ENCODE data around the gene IGF2BP2. TPM values are rescaled to one million over a fixed set of nuclear protein-coding genes. Genes with fewer than 3 reads are reported as not detected.
"Not testable (repeated sequence)": the region's sequence is repeated elsewhere in the genome, so short reads cannot be mapped to it uniquely, and the experiment has no call there.

The IGF2BP2 gene
- total RNA-seq, 1 experiment from 2014 or later = 0.67 TPM

DNA sequence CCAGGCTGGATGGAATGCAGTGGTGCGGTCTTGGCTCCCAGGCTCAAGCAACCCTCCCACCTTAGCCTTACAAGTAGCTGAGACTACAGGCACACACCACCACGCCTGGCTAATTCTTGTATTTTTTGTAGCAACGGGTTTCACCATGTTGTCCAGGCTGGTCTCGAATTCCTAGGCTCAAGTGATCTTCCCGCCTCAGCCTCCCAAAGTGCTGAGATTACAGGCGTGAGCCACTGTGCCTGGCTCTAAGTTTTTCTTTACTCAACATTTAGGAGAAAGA lies 26.1 kb downstream of the IGF2BP2 start:
- H3K4me3 ChIP-seq (ENCODE audit: low read length); H3K9me2 ChIP-seq (replicated peaks; ENCODE audit: insufficient read depth, low read length); H3K4me2 ChIP-seq (ENCODE audit: low read depth, low read length, poor library complexity, severe bottlenecking); H3K79me2 ChIP-seq (ENCODE audit: low read length); H3K9ac ChIP-seq (ENCODE audit: low read length); H4K20me1 ChIP-seq (ENCODE audit: insufficient read depth, low read depth, low read length); H2AFZ ChIP-seq (ENCODE audit: low read length); H3K9me3 ChIP-seq (ENCODE audit: low read length); H3K36me3 ChIP-seq (ENCODE audit: insufficient read depth, low read length); H3K27ac ChIP-seq (ENCODE audit: low read length); H3K4me1 ChIP-seq (ENCODE audit: low read length); H3K27me3 ChIP-seq (ENCODE audit: low read length); DNase-seq: not testable (repeated sequence)

DNA sequence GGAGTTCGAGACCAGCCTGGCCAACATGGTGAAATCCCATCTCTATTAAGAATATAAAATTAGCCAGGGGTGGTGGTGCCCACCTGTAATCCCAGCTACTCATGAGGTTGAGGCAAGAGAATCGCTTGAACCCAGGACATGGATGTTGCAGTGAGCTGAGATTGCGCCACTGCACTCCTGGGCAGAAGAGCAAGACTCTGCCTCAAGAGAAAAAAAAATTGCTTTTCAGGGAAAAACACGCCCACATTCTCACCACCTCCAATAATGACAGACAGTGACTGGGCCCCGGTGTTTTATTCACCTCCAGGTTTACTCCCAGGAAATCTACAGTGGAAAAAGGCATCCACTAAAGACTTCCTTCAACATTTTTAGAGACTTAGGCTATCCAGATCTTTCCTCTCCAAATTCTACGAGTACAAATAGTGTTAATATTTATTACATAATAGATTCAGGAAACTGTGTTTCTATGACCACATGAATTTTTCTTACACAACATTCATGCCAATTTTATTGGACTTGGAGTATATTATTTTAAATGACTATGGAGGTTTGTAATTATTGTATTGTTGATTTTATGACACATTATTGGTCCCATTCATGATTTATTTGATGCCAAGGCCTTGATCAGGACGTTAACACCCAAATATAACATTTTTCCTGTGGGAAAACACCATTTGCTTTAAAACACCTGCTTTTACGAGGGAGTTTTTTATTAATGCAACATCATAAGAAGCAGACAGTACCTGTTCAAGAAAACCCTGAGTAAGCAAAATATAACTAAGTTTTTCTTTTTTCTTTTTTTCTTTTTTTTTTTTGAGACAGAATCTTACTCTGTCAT lies 26.6 kb downstream of the IGF2BP2 start:
- H3K9me3 ChIP-seq (ENCODE audit: low read length) = no peaks in the 10 kb centered on the region
- H3K9ac ChIP-seq (ENCODE audit: low read length) = no peak overlapping the region
- H3K9me2 ChIP-seq (replicated peaks; ENCODE audit: insufficient read depth, low read length) = no peaks in the 10 kb centered on the region
- H3K36me3 ChIP-seq (ENCODE audit: insufficient read depth, low read length) = no peaks in the 10 kb centered on the region
- no peaks in the 10 kb centered on the region for H3K4me1 ChIP-seq (ENCODE audit: low read length)
- no peak overlapping the region for H2AFZ ChIP-seq (ENCODE audit: low read length)
- no peaks in the 10 kb centered on the region for H3K79me2 ChIP-seq (ENCODE audit: low read length)
- no peak overlapping the region for H3K27ac ChIP-seq (ENCODE audit: low read length)
- H3K4me3 ChIP-seq (ENCODE audit: low read length) = no peak overlapping the region
- no peak overlapping the region for H3K4me2 ChIP-seq (ENCODE audit: low read depth, low read length, poor library complexity, severe bottlenecking)
- no peaks in the 10 kb centered on the region for H4K20me1 ChIP-seq (ENCODE audit: insufficient read depth, low read depth, low read length)
- H3K27me3 ChIP-seq (ENCODE audit: low read length) = no peaks in the 10 kb centered on the region
- no peak for DNase-seq

DNA sequence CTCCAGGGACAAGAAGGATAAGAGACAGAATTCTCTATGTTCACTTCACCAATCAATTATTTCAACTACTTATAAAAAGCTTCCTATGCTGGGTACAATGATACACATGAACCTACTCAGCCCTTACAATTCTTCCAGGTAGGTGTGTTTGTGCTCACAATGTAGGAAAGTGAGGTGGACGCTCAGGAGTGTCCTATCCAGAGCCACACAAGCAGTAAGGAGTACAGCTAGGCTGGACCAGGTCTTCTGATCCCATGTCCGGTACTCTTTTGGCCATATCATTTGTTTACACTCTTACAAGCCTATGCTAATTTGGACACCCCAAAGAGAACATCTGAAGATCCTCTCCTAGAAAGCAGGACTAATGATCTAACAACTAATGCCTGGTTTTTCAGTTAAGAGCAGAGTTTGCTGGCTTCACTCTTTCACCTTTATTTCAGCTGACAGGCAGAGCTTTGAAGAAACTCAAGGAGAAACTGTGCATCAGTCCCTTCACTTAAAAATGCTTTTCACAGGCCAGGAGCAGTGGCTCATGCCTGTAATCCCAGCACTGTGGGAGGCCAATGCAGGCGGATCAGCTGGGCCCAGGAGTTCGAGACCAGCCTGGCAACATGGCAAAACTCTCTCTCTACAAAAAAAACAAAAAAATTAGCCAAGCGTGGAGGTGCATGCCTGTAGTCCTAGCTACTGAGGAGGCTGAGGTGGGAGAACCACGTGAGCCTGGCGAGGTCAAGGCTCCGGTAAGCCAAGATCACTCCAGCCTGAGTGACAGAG lies 27.5 kb downstream of the IGF2BP2 start:
- Histone ChIP-seq H3K9me3 (ENCODE audit: low read length) (no peaks in the 10 kb centered on the region), H3K4me2 (ENCODE audit: low read depth, low read length, poor library complexity, severe bottlenecking) (no peak overlapping the region), H4K20me1 (ENCODE audit: insufficient read depth, low read depth, low read length) (0 out of 2 replicates have a peak, but pooled peaks cover 3% of the 10 kb centered on the region), H3K4me3 (ENCODE audit: low read length) (no peak overlapping the region), H3K36me3 (ENCODE audit: insufficient read depth, low read length) (no peaks in the 10 kb centered on the region), H3K27me3 (ENCODE audit: low read length) (no peaks in the 10 kb centered on the region), H3K27ac (ENCODE audit: low read length) (no peak overlapping the region), H3K4me1 (ENCODE audit: low read length) (no peaks in the 10 kb centered on the region), H3K79me2 (ENCODE audit: low read length) (no peaks in the 10 kb centered on the region), H3K9ac (ENCODE audit: low read length) (no peak overlapping the region), H2AFZ (ENCODE audit: low read length) (no peak overlapping the region), H3K9me2 (replicated peaks; ENCODE audit: insufficient read depth, low read length) (no peaks in the 10 kb centered on the region)
- DNase-seq = no peak

DNA sequence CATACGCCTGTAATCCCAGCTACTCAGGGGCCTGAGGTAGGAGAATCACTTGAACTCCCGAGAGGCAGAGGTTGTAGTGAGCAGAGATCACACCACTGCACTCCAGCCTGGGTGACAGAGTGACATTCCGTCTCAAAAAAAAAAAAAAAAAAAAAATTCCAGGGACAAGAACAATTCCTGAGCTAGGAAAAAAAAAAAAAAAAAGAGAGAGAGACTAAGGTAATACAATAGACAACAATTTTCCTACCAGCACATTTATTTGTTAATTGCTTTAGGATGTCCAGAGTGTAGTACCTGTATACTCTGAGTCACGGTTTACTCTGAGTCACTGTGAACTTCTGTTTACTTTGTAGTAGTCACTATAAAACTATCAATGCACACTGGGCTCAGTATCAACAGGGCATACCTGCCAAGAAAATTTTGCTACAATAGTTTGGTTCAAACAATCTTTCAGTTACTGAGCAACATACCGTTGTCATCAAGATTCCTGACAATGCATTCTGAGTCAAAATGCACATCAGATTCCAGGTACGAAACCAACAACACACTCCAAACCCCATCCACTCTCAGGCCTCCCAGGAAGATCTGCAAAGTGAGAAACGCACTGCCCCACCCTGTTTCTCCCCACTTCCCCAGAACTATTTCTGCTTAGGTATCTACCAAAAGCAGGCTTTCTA lies 28.3 kb downstream of the IGF2BP2 start:
- H3K4me2 ChIP-seq (ENCODE audit: low read depth, low read length, poor library complexity, severe bottlenecking) = no peak overlapping the region
- no peak overlapping the region for H2AFZ ChIP-seq (ENCODE audit: low read length)
- H3K27me3 ChIP-seq (ENCODE audit: low read length) = 0 out of 2 replicates have a peak, but pooled peaks cover 3% of the 10 kb centered on the region
- no peaks in the 10 kb centered on the region for H3K79me2 ChIP-seq (ENCODE audit: low read length)
- no peaks in the 10 kb centered on the region for H3K9me3 ChIP-seq (ENCODE audit: low read length)
- 0 out of 2 replicates have a peak, but pooled peaks cover 3% of the 10 kb centered on the region for H4K20me1 ChIP-seq (ENCODE audit: insufficient read depth, low read depth, low read length)
- H3K4me1 ChIP-seq (ENCODE audit: low read length) = no peaks in the 10 kb centered on the region
- no peaks in the 10 kb centered on the region for H3K9me2 ChIP-seq (replicated peaks; ENCODE audit: insufficient read depth, low read length)
- H3K36me3 ChIP-seq (ENCODE audit: insufficient read depth, low read length) = no peaks in the 10 kb centered on the region
- H3K27ac ChIP-seq (ENCODE audit: low read length) = no peak overlapping the region
- H3K9ac ChIP-seq (ENCODE audit: low read length) = no peak overlapping the region
- DNase-seq = no peak
- no peak overlapping the region for H3K4me3 ChIP-seq (ENCODE audit: low read length)

DNA sequence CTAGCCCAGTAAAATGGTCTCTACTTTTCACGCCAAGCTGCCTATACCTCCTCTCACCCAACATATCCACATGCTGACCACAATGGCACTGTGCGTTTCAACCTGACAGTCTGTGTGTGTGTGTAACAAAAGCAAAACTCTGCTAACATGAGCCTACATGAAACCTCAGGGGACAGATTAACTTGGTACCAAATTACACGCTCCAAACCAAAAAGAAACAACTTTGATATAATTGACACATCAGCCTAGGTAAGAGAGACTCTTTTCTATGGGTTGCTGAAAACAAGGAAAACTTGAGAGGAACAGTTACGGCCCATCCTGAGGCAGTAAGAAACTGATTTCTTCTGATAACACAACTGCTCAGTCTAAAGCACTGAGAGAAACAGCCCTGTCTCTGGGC lies 31.5 kb downstream of the IGF2BP2 start:
- Histone ChIP-seq H3K9me2 (replicated peaks; ENCODE audit: insufficient read depth, low read length) (no peaks in the 10 kb centered on the region), H3K27me3 (ENCODE audit: low read length) (0 out of 2 replicates have a peak, but pooled peaks cover 3% of the 10 kb centered on the region), H3K4me3 (ENCODE audit: low read length) (no peak overlapping the region), H3K27ac (ENCODE audit: low read length) (no peak overlapping the region), H3K36me3 (ENCODE audit: insufficient read depth, low read length) (no peaks in the 10 kb centered on the region), H3K9ac (ENCODE audit: low read length) (no peak overlapping the region), H3K4me1 (ENCODE audit: low read length) (no peaks in the 10 kb centered on the region), H2AFZ (ENCODE audit: low read length) (no peak overlapping the region), H3K4me2 (ENCODE audit: low read depth, low read length, poor library complexity, severe bottlenecking) (no peak overlapping the region), H3K79me2 (ENCODE audit: low read length) (no peaks in the 10 kb centered on the region), H4K20me1 (ENCODE audit: insufficient read depth, low read depth, low read length) (0 out of 2 replicates have a peak, but pooled peaks cover 3% of the 10 kb centered on the region), H3K9me3 (ENCODE audit: low read length) (no peaks in the 10 kb centered on the region)
- DNase-seq = no peak

DNA sequence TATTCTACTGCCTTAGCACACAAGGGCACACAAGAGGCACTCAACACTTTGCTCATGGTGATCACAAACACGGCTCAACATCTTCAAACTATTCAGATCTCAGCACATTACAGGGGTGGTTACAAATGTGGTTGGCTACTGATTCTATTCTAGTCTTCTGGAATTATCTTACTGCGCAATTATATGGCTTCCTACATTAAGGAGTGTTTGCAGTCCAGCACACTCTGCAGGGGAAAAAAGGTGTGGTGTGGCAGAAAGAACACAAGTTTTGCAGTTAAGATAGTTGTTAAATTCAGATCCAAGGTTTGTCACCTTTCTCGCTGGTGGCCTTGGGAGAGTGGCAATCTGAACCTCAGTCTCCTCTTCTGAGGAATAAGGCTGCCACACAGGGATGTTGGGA lies 31.9 kb downstream of the IGF2BP2 start:
- H3K27me3 ChIP-seq (ENCODE audit: low read length) = 0 out of 2 replicates have a peak, but pooled peaks cover 3% of the 10 kb centered on the region
- H3K9me2 ChIP-seq (replicated peaks; ENCODE audit: insufficient read depth, low read length) = no peaks in the 10 kb centered on the region
- no peak overlapping the region for H3K27ac ChIP-seq (ENCODE audit: low read length)
- H3K9ac ChIP-seq (ENCODE audit: low read length) = no peak overlapping the region
- H3K4me1 ChIP-seq (ENCODE audit: low read length) = no peaks in the 10 kb centered on the region
- no peaks in the 10 kb centered on the region for H3K36me3 ChIP-seq (ENCODE audit: insufficient read depth, low read length)
- DNase-seq = no peak
- no peak overlapping the region for H3K4me2 ChIP-seq (ENCODE audit: low read depth, low read length, poor library complexity, severe bottlenecking)
- no peak overlapping the region for H3K4me3 ChIP-seq (ENCODE audit: low read length)
- 0 out of 2 replicates have a peak, but pooled peaks cover 3% of the 10 kb centered on the region for H4K20me1 ChIP-seq (ENCODE audit: insufficient read depth, low read depth, low read length)
- no peaks in the 10 kb centered on the region for H3K79me2 ChIP-seq (ENCODE audit: low read length)
- H2AFZ ChIP-seq (ENCODE audit: low read length) = no peak overlapping the region
- no peaks in the 10 kb centered on the region for H3K9me3 ChIP-seq (ENCODE audit: low read length)

DNA sequence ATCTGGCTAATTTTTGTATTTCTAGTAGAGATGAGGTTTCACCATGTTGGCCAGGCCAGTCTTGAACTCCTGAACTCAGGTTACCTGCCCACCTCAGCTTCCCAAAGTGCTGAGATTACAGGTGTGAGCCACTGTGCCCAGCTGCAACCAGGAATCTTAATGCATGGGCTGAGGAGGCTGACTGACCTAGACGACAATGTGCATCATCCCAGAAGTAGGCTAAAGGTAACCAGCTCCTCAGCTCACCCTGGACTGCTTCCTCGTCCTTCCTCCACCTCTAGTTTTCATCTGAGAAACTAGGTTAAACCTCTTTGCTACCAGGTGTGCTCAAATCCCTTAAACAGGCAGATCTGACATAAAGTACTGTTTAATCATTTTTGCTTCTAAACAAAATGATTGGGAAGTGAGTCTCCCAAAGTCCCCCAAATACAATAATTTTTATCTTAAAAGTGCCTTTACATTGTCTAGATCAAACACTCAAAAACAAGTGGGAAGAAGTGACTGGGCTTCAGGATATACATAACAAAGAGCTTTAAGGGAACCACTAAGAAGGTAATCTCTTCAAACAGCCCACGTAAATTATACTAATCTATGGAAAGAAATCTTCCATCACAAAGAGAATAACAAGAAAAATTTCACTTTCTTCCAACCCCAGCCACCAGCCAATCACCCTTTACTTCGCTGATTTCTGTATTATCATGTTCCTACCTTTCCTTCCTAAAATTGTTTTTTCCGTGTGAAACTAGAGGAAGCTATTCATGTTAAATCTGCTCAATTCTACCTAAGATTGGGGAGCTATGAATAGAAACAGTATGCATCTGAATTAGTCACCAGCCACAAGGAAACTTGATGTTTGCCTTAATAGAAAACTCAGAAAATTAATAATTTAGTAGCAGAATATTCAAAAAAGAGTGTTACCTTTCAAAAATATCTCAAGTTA lies 34.7 kb downstream of the IGF2BP2 start:
- H3K9ac ChIP-seq (ENCODE audit: low read length) = no peak overlapping the region
- no peaks in the 10 kb centered on the region for H3K79me2 ChIP-seq (ENCODE audit: low read length)
- H3K9me2 ChIP-seq (replicated peaks; ENCODE audit: insufficient read depth, low read length) = no peaks in the 10 kb centered on the region
- no peak for DNase-seq
- H3K4me1 ChIP-seq (ENCODE audit: low read length) = no peaks in the 10 kb centered on the region
- no peak overlapping the region for H3K4me2 ChIP-seq (ENCODE audit: low read depth, low read length, poor library complexity, severe bottlenecking)
- 0 out of 2 replicates have a peak, but pooled peaks cover 3% of the 10 kb centered on the region for H4K20me1 ChIP-seq (ENCODE audit: insufficient read depth, low read depth, low read length)
- H3K36me3 ChIP-seq (ENCODE audit: insufficient read depth, low read length) = no peaks in the 10 kb centered on the region
- no peaks in the 10 kb centered on the region for H3K9me3 ChIP-seq (ENCODE audit: low read length)
- H2AFZ ChIP-seq (ENCODE audit: low read length) = no peak overlapping the region
- no peak overlapping the region for H3K27ac ChIP-seq (ENCODE audit: low read length)
- H3K4me3 ChIP-seq (ENCODE audit: low read length) = no peak overlapping the region
- 0 out of 2 replicates have a peak, but pooled peaks cover 3% of the 10 kb centered on the region for H3K27me3 ChIP-seq (ENCODE audit: low read length)
